GM23248 (cell line): Measurements from ENCODE around the gene ZW10.

Source experiments
- EZH2 ChIP-seq: fragments of 200-600 bp; sonication (generic); IDR thresholded peaks from 2 replicates; pipeline ENCODE4 v1.6.1; 2018; ENCODE audit warnings: antibody characterized with exemption, mild to moderate bottlenecking; ENCODE audit not compliant: insufficient read depth, poor library complexity, severe bottlenecking
- EZH2phosphoT487 ChIP-seq: fragments of 200-600 bp; sonication (generic); IDR thresholded peaks from 2 replicates; pipeline ENCODE4 v1.6.1; 2018; ENCODE audit warnings: antibody characterized with exemption, moderate library complexity, mild to moderate bottlenecking, low read depth; ENCODE audit not compliant: insufficient read depth

DNA sequence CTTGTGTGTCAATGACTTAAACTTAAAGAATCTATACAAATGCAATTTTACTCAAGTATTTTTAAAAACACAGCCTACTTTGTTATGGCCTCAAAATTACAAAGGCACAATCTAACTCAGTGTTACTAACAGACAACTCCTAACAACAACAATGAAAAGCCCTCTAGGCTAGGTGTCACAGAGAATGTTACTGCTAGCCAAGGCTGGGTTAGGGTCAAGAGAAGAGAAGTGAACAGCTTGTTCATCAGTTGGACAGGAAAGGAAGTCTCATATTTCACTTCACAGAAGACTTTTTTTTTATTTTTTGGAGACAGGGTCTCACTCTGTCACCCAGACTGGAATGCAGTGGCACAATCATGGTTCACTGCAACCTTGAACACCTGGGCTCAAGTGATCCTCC is 32.1 kb upstream of the ZW10 start:
- no peak for TF ChIP-seq EZH2
- TF ChIP-seq EZH2phosphoT487, result no peak
